NCI-H345 (cell line): ENCODE measurements around the gene UVSSA.
A peak's percentile ranks its signal among the peaks of the same experiment; 100 is the strongest.

Experiments
- DNase-seq: peaks from one replicate; lab custom pipeline; 2025; lab: John Stamatoyannopoulos, UW

The UVSSA gene

DNA sequence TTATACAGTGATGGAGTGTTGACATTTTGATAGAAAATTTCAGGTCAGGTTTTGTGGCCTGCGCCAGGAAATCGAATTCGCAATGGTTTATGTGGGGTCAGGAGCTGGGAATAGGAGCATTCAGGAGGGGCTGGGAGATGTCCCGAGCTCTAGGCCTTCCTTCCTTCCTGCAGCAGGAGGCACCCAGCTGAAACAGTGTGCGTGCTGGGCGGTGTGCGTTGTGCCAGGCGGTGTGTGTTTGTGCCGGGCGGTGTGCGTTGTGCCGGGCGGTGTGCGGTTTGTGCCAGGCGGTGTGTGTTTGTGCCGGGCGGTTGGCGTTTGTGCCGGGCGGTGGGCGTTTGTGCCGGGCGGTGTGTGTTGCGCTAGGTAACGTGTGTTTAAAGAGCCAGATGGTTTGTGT, 1.7 kb downstream of the UVSSA start:
- no peak for DNase-seq

DNA sequence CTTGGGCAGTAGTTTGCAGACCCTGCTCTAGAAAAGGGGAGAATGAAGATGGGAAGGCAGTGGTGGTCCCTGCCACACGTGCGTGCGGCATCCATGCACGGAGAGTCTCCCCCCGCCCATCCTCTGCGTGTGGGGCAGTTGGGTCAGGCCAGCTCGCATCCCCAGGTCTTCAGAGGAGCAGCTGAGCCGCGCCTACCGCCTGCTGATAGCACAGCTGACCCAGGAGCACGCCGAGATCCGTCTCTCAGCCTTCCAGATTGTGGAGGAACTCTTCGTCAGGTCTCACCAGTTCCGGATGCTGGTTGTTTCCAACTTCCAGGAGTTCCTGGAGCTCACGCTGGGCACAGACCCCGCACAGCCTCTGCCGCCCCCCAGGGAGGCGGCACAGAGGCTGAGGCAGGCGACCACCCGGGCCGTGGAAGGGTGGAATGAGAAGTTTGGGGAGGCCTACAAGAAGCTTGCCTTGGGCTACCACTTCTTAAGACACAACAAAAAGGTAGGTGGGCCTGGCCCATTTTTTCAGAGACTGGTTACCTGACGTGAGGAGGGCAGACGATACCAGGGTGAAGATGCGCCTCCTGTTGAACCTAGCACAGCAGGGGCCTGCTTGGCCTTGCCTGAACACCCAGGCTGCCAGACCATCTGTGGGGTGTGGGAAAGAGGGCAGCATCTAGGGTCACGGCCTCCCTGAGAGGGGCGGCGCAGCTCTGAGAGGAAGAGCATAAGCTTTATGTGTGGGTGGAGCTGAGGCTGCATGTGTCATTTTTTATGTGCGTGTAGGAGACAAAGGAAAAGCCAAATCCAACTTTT, 2.6 kb downstream of the UVSSA start:
- no peak for DNase-seq

DNA sequence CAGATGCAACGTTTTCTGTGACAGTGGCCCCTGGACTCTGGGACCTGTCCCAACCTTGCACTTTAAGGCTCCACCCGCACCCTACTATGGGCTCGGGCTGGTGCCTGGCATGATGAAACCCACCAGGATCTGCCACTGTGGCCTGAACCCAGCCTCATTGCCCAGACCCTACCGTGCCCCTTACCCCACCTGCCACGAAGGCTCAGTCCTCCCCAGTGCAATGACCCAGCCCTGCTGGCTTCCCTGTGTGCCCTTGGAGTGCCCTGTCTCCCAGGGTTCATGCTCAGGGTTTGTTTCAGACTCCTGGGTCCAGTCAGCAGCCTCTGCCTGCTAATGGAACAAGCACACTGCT, 3.1 kb downstream of the UVSSA start:
- no peak for DNase-seq

DNA sequence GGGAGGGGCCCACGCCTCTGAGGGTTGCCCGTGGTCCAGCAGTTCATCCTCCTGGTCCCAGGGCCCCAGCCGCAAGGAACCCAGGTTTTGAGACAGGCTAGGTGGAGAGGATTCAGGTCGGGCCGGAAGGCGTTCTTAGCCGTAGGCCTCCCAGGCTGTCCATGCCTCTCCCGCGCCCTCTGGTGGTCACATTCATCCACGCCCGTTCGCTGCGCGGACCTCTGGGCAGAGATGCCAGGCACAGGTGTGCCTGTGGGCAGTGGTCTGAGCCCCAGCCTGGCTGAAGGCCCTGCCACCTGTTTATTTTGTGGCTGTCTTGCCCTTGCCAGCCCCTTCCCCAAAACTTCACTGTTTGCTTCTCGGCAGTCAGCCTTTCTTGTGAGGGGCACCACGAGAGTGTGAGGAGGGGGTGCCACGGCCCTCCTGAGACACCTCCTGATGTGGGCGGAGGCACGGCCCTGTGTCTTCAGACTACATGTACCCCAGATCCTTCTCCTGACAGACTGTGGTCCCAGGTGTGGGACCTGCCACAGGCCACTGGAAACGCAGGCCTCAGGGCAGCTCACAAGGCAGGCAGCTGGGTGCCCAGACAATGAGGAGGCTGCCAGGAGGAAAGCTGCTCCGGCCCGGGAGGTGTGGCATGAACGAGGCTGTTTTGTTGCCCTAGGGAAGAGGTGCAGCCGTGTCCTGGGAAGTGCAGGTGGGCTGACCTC, 5.0 kb downstream of the UVSSA start:
- DNase-seq = peak; percentile 67

DNA sequence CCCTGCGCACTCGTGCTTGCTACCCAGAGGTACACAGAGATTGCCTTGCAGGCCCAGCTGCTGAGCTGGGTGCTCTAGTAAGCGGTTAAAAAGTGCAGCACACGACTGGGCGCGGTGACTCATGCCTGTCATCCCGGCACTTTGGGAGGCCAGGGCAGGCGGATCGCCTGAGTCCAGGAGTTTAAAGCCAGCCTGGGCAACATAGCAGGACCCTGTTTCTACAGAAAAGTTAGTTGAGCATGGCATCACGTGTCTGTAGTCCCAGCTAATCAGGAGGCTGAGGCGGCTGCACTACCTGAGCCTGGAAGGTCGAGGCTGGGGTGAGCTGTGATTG, 5.5 kb downstream of the UVSSA start:
- DNase-seq = no peak

DNA sequence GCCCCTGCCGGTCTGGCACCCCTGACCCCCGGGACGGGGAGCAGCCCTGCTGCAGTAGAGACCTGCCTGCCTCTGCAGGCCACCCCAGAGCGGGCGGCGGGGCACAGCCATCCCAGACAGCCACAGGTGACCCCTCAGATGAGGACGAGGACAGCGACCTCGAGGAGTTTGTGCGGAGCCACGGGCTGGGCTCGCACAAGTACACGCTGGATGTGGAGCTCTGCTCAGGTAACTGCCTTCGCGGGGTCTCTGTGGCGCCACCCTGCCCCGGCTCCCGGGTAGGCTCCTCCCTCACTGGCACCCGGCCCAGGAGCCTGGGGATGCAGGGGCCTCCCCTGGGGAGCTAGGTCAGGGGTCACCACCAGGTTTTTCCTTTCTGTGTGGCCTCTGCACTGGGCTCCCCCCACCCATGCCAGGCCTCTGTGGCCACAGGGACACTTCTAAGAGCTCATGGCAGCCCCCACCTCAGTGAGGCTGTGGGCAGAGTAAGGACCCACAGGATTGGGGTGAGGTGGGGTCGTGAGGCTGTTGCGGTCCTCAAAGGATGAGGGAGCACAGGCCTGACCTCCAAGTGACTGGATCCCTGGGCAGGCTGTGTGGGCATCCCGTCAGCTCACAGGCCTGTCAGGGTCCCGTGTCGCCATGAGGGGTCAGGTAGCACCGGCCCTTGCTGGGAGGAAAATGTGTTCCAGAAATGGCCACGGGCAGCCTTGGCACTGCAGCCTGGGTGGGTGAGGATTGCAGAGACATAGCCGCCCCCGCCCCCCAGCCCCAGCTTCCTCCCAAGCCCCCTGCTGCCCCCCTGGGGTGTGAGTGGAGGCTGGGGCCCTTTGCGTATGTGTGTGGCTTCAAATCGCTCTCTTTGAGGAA, 6.4 kb downstream of the UVSSA start:
- no peak for DNase-seq

DNA sequence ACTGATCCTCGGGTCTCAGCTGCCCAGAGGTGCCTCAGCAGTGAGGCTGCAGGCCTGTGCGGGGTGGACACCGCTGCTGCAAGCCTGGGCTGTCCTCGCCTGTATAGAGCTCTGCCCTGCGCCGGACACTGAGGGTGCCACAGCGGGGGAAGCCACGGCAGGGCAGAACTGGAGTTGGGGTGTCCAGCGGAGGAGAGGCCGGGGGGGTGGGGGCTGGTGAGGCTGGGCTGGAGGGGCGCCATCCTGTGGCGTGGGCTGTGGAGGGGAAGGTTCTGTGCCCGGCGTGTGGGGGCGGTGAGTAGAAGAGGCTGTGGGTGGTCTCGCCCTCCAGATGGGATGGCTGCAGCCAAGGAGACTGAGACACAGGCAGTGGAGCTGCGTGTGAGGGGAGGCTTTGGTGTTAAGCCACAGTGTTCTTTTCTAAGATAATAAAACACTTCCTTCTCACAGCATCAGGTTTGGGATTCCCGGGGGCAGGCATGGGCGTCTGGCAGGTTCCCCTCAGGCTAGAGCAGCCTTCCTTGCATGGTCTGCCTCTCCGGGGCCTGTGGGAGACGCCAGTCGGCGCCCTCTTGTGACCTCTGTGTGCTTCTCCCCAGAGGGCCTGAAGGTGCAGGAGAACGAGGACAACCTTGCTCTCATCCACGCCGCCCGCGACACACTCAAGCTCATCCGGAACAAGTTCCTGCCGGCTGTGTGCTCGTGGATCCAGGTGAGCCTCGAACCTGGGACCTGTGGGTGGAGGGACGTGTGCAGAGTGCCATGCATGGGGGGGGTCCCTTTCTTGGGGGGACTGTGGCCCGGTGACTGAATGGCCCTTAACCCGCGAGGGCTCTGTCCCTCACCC, 7.4 kb downstream of the UVSSA start:
- no peak for DNase-seq

DNA sequence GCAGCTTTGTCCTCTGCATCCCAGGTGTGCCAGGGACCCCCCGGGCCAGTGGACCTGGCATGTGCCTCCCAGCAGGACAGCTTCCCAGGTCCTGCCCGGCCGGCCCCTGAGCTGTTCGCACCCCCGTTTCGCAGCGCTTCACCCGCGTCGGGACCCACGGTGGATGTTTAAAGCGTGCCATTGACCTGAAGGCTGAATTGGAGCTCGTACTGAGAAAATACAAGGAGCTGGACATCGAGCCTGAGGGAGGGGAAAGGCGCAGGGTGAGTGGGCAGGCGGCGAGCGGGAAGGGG, 7.9 kb downstream of the UVSSA start:
- DNase-seq = no peak

DNA sequence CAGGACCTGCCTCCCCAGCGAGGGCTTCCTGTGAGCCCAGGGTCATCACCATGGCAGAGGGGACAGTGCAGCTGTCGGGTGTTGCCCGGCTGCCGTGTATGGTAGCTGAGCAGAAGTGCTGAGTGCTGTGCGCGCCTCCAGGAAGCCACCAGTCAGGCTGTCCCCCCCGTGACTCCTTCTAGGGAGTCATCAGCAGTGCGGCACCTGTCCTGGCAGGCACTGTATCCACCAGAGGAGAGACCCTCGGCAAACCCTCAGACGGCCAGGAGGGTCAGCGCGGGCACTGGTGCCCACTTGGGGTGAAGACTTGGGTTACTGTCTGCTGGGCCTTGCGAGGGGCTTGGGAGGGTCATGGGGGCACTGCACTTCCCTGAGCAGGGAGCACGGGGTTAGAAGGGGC, 8.4 kb downstream of the UVSSA start:
- no peak for DNase-seq

DNA sequence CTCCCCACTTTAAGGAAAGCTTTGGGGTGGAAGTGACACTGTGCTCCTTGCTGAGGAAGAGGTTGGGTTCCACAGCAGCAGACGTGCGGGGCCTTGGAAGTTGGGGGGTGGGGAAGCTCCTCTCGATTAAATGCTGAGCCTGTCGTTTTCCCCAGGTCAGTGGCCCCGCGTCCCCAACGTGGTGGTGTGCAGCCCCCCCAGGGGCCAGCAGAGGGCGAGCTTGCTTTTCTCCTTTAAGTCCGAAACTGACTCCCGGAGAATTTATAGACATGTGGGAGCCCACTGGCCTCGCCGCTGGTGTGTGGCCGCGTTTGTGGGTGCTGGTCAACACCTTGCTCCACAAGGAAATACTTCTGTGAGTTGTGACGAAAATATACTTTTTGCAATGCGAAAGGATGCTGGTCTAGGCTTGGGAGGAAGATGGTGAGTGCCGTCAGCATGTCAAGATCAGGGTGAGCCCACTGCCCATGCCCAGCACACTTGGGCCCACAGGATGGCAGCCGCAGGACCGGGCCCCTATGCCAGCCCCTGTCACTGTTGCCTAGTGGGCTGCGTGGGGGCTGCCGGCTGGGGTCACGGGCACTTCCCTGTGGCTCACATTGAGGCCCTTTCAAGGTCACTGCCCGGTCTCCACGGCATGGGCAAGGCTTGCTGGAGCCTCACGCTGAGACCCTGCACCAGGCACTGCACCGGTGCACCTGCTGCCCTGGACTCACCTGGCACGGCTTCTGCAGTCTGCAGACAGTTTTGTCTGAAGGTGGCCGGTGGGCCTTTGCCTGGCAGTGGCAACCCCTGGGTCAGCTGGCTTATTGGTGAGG, 9.4 kb downstream of the UVSSA start:
- DNase-seq = peak; percentile 41

DNA sequence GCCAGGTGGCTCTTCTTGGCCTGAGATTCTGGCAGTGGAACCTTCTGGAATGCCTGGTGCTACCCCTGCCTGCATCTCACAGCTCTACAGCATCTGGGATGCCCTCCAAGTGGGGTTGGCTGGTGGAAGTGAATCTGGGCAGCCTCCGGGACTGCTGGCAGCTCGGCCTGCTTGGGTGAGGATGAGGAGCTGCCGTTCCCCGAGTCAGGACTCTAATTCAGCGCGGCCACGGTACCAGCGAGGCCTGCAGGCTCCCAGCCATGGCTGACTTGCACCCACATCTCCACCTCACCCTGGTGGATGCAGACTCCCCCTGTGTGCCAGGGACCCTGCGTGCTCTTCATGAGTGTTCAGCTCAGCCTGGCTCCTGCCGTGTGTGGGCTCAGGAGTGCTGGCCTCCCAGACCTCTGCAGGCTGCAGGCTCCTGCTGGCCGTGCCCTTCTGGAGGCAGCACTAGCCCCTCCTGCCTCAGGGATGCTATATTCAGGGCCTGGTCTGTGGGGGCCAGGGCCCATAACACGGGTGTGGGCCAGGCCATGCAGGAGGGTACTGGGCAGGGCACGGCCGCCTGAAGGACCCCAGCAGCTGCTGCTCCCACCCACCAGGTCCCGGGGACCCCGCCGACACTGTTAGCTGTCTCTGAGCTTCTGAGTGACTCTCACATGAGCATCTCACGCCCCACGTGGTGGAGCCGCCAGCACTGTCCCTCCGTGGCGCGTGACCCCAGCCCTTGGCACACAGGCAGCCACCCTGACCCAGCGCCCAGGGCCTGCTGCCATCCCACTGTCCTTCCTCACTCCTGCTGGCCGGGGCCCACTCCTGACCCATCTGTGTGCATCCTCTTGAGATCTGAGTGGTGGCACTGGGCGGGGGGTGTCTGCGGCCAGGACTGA, 10.6 kb downstream of the UVSSA start:
- DNase-seq = no peak

DNA sequence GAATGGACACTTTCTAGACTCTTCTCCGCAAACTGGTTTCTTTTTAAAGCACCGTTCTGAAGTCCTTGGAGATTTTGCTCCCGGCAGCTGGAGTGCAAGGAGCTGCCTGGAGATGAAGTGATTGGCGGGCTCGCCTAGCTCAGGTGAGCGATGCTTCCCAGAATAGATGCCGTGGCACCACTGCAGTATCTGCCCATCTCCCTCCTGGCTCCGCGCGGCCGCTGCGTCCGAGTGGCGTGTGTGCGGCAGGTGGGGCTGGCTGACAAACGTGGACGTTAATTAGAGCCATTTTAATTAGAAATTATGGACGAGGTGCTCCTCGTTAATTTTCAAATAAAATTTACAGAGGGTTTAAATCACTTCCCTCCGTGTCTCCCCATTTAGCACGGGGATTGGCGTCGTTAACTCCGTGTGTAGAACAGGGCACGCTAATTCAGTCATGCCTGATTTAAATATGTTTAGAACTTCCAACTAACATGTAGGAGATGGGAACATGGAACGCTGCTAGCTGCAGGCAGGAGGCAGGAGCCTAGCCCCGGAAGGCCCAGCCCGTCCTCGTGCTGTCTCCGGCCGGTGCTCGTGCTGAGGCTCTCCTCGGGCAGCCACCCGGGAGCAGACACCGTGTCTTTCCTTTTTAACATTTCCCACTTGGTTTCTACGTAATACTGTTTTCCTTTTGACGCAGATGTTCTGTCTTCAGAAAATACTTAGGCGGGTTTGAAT, 11.6 kb downstream of the UVSSA start:
- no peak for DNase-seq

DNA sequence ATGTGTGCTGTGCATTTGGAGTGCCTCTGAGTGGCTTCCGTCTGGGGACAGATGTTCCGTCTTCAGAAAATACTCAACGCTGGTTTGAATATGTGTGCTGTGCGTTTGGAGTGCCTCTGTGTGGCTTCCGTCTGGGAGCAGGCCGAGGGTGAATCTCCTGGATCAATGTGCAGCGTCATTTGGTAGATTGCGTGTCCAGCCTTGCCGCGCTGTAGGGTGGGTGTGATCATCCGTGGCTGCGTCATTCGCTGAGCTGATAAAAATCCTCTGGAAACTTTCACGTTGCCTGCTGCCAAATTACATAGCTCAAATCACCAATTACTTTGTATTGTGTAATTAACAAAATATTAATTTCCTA, 12.1 kb downstream of the UVSSA start:
- DNase-seq = no peak

DNA sequence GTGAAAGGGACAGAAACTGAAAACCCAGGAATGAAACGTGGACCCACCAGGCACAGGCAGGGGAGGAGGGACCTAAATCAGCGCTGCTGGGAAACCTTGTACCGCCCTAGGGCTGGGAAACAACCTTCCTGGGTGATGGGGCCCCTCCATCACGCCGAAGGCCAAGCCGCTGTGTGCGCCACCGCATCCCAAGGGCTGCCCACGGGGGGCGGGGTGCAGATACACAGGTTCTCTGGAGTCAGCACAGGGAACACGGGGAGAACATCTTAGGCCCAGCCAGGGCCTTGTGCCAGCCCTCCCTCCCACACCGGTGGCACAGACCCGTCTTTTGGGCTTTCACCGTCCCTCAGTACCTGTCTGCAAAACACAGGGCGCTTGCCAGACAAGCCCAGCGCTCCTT, 13.0 kb downstream of the UVSSA start:
- DNase-seq = no peak

DNA sequence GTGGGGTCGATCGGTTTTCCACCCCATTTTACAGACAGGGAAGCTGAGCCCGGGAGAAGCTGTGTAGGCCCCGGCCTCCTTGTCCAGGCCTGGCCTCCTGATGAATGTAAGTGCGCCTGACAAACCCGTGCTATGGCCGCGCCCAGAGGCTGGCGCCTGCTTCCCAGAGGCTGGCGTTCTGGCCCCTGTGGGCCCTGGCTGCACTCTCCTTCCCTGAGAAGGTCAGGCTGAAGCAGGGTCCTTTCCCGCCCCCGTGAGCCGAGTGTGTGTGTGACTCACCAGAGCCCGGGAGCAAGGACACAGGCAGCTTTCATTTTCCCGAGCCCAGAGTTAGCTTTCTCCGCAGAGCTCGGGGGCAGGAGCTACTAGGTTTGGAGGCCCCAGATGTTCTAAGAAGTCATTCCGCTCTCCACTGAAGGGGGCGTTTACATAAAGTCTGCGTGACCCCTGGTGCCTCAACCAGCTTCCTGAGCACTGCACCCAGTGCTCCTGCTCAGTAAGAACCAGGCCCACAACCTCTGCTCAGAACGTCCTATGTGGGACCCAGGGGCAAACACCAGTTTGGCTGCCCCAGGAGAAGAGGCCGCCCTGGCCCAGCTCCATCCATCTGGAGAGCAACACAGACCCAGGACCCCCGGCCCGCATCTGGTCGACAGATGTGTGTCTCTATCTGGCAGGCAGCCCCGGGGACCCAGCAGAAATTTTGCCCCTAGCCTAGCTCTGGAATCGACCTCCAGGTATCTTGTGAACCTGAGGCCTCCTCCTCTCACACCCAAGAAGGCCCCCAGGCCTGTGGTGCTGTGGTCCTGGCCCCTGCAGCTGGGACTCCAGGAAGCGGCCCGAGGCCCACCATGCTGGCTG, 13.6 kb downstream of the UVSSA start:
- no peak for DNase-seq

DNA sequence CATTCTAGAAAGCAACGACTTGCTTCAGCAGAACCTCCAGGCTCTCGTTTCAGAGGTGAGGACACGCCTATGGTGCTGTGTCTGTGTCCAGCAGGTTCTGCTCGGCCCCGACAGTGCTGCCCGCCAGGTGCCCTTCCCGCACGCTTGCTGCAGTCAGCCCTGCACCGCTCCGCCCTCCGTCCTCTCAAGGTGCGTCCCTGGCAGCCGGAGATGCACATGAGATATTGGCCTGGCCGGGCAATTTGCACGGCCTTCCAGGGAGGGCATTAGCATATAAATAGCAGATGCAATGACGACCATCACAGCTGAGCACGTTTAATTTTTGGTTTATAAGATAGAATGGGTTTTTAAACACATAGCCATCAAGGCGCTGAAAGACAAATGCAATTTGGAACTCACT, 14.4 kb downstream of the UVSSA start:
- DNase-seq = no peak

DNA sequence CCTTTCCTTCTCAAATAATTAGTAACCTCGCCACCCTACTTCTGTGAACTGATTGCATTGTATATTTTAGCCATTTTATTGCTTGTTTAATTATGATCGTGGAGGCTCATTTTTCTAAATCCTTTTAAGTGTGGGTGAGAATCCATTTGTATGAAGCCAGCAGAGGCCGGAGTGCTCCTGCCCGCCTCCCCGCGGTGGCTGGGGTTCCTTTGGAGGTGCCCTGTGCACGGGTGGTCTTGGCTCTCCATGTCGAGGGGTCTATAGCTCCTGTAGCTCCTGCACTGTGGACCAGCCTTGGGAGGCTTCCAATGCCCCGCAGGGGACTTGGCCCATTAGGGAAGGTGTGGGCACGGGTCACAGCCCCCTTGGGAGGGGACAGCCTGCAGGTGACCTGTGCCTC, 15.0 kb downstream of the UVSSA start:
- no peak for DNase-seq

DNA sequence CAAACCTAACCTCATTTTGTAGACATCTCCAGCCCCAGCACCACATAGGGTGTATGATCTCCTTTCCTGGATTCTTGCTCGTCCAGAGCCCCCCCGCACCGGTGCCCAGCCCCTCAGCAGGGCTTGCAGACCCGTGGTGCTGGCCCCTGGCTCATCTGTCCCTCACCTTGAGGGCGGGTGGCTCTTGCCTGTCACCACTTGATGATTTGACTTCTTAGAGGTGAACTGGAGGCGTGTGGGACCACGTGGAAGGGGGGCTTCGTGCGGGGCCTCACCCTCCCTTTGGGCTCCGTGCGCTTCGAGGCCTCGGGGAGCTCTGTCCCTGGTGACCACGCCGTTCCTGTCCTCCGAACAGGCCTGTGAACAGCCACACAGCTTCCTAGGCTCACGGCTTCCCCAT, 15.5 kb downstream of the UVSSA start:
- no peak for DNase-seq

DNA sequence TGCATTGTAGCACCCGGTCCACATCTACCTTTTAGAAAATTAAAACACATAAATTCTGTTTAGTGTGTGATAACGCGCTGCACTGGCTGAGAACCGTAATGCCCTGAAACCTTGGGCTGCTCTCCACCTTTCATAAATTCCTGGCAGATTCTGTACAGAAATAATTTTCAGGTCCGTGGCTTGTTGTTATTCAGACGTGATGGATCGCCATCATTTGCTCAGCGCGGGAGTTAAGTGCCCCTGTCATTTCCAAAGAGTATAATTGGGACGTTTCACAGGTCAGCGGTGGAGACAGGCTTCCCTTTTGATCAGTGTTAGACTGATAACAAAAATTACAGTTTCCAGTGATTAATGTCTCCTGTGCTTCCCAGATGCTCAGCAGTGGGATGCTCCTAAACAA, 16.5 kb downstream of the UVSSA start:
- DNase-seq = no peak
